GM12891 (cell line): ENCODE results near the gene PPFIA2.

Experiments used
- PAX5 ChIP-seq: IDR thresholded peaks from 2 replicates; pipeline ENCODE4 v1.6.1; 2011; ENCODE audit warnings: low read length, moderate library complexity, mild to moderate bottlenecking; ENCODE audit not compliant: insufficient read depth, severe bottlenecking
- POLR2A ChIP-seq: IDR thresholded peaks from 2 replicates; pipeline ENCODE4 v1.6.1; 2011; ENCODE audit warnings: low read depth, low read length, control low read depth
- POLR2AphosphoS5 ChIP-seq: IDR thresholded peaks from 2 replicates; pipeline ENCODE4 v1.6.1; 2011; ENCODE audit warnings: low read depth, low read length, control low read depth
- SPI1 ChIP-seq: IDR thresholded peaks from 2 replicates; pipeline ENCODE4 v1.6.1; 2011; ENCODE audit warnings: low read depth, low read length, control low read depth
- TAF1 ChIP-seq: IDR thresholded peaks from 2 replicates; pipeline ENCODE4 v1.6.1; 2011; ENCODE audit warnings: low read depth, low read length, control low read depth

DNA sequence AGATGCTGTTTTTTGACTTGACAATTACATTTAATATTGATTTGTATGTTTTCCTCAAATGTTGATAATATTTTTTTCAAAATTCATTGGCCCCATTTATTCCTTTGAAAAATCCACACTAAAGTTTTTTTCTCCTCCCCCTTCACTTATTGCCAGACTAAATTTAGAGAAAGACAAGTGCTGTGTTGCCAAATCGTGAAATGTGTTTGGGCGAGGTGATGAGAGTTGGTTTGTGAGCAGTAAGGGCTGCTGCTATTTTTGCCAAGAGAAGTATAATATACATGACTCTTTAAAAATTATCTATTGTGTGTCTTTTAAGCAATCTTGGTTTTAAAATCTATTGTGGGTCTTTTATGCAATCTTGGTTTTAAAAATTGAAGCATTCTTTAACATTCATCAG is 188.9 kb downstream of the PPFIA2 start:
- TF ChIP-seq POLR2A (no peak), POLR2AphosphoS5 (no peak), SPI1 (no peak), PAX5 (no peak), TAF1 (no peak)
